Natural killer cell (primary cell): Measurements from ENCODE around the gene PCF11. TPM values are rescaled to one million over a fixed set of nuclear protein-coding genes. Genes with fewer than 3 reads are reported as not detected.

Experiments used
- ATAC-seq, 3 donors: fragments of 150-1000 bp in 2 of 3; fragments of 200-7000 bp in 1 of 3; cut with Tn5 transposase; 1 replicate in 1 of 3; 2 replicates in 2 of 3; pipeline ENCODE4 v1.10.0; 2021; ENCODE audit warnings: mild to moderate bottlenecking in 2 of 3, moderate library complexity in 2 of 3
- DNase-seq, 2 donors: peaks; one replicate each; pipeline versions ENCODE4 v3.0.0 to v3.0.0-alpha.2; 2013 to 2021; ENCODE audit warnings: mixed read lengths in 1 of 2
- H3K27ac ChIP-seq: one replicate; pipeline ENCODE4 v1.5.1; 2013; ENCODE audit warnings: mild to moderate bottlenecking, low read length
- H3K27me3 ChIP-seq: one replicate; pipeline ENCODE4 v1.6.1; 2013; ENCODE audit warnings: low read length; ENCODE audit not compliant: control insufficient read depth, insufficient read depth
- H3K36me3 ChIP-seq: one replicate; pipeline ENCODE4 v1.6.1; 2013; ENCODE audit warnings: low read length; ENCODE audit not compliant: control insufficient read depth, insufficient read depth
- H3K4me1 ChIP-seq: one replicate; pipeline ENCODE4 v1.6.1; 2013; ENCODE audit warnings: low read length; ENCODE audit not compliant: control insufficient read depth, insufficient read depth
- H3K4me3 ChIP-seq: one replicate; pipeline ENCODE4 v1.5.1; 2013; ENCODE audit warnings: low read length
- H3K9me3 ChIP-seq: one replicate; pipeline ENCODE4 v1.6.1; 2013; ENCODE audit warnings: low read length; ENCODE audit not compliant: control insufficient read depth, insufficient read depth
- H3K27ac Mint-ChIP-seq, 2 donors: one replicate each; pipeline ENCODE4 v1.8.0; 2022; ENCODE audit warnings: mild to moderate bottlenecking in 2 of 2, mixed read lengths in 2 of 2, moderate library complexity in 1 of 2
- H3K27me3 Mint-ChIP-seq, 2 donors: one replicate each; pipeline ENCODE4 v1.8.0; 2022; ENCODE audit warnings: low read depth in 2 of 2, mixed read lengths in 2 of 2
- H3K36me3 Mint-ChIP-seq: one replicate; pipeline ENCODE4 v1.8.0; 2022; ENCODE audit warnings: mixed read lengths
- H3K4me1 Mint-ChIP-seq, 2 donors: one replicate each; pipeline ENCODE4 v1.8.0; 2022; ENCODE audit warnings: mixed read lengths in 2 of 2
- H3K4me3 Mint-ChIP-seq: one replicate; pipeline ENCODE4 v1.8.0; 2022; ENCODE audit warnings: mild to moderate bottlenecking, moderate library complexity, mixed read lengths
- H3K9me3 Mint-ChIP-seq, 2 donors: one replicate each; pipeline ENCODE4 v1.8.0; 2022; ENCODE audit warnings: mixed read lengths in 2 of 2
- CTCF ChIP-seq: fragments of 200-600 bp; IDR thresholded peaks from one replicate; pipeline ENCODE4 v1.8.0; 2022; ENCODE audit warnings: antibody characterized with exemption
- WGBS: methylation state at CpG from one replicate; pipeline ENCODE4 v1.1.7; 2013; ENCODE audit warnings: missing lambda C conversion rate; ENCODE audit not compliant: insufficient coverage; 5-methylcytosine and 5-hydroxymethylcytosine counted together
- intact Hi-C: fragments of 100-400 bp; cut with micrococcal nuclease; formaldehyde crosslinking; loops from one replicate; pipeline ENCODE4 v1.14.2; 2022
- total RNA-seq, 4 donors: library from RNA; stranded (reverse); fragments of 120-200 nt in 1 of 4; gene quantifications; one replicate each; pipeline versions ENCODE4 v1.2.3 to v1.2.4, GENCODE V29; 2013 to 2022

Gene PCF11
- total RNA-seq, 3 donors from 2014 or later (not counting 1 experiment from before 2014, with no cell fraction given) = 161 to 190 (median 161) TPM

DNA sequence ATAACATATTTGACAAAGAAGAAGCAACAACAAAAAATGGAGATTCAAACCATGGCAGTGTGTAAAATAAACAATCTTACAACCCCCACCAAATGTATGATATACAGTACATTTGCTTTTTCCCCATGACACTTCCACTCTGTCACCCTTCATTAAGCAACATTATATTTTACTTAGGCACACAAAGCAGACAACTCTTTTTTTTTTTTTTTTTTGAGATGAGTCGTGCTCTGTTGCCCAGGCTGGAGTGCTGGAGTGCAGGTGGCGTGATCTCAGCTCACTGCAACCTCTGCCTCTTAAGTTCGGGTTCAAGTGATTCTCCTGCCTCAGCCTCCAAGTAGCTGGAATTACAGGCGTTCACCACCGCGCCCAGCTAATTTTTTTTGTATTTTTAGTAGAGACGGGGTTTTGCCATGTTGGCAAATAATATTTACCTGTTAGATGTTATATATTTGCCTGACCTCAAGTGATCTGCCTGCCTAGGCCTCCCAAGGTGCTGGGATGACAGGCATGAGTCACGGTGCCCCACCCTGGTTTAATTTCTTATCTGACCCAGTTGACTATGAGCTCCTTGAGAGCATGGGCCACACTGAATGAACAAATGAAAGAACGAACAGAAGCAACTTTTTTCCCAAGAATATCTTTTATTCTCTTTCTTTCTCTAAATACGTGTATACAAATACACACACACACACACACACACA is 5.5 kb upstream of the PCF11 start:
- Histone ChIP-seq H3K27me3 (no peaks in the 10 kb centered on the region), H3K36me3 (no peaks in the 10 kb centered on the region), H3K4me1 (peaks cover 6% of the 10 kb centered on the region), H3K9me3 (no peaks in the 10 kb centered on the region), H3K4me3 (no peak overlapping the region), H3K27ac (no peak overlapping the region)
- H3K9me3 Mint-ChIP-seq = no peaks in the 10 kb centered on the region
- intact Hi-C loops = no loop called here
- peaks cover 5 to 15% of the 10 kb centered on the region in 2 donors for H3K27me3 Mint-ChIP-seq
- TF ChIP-seq CTCF = no peak
- no peak overlapping the region for H3K27ac Mint-ChIP-seq
- ATAC-seq = no peak
- H3K36me3 Mint-ChIP-seq = no peaks in the 10 kb centered on the region
- H3K4me1 Mint-ChIP-seq = peaks cover 0 to 4% of the 10 kb centered on the region in 2 donors
- no peak for DNase-seq
- 91% methylated on average over 9 of the region's 10 CpGs for WGBS
- H3K4me3 Mint-ChIP-seq = no peak overlapping the region

GRCh38 chr11:83152264-83152663 is 4.7 kb upstream of the PCF11 start:
- 100% methylated on average over 2 of the region's 2 CpGs for WGBS
- no peak overlapping the region for H3K4me3 ChIP-seq
- no peak for TF ChIP-seq CTCF
- Mint-ChIP-seq H3K4me3 (no peak overlapping the region), H3K36me3 (no peaks in the 10 kb centered on the region), H3K4me1 (peaks cover 0 to 8% of the 10 kb centered on the region in 2 donors), H3K27me3 (peaks cover 5 to 15% of the 10 kb centered on the region in 2 donors), H3K27ac (no peak overlapping the region), H3K9me3 (no peaks in the 10 kb centered on the region)
- intact Hi-C loops = no loop called here
- DNase-seq = no peak
- H3K27ac ChIP-seq = no peak overlapping the region
- peaks cover 6% of the 10 kb centered on the region for H3K4me1 ChIP-seq
- H3K27me3 ChIP-seq = no peaks in the 10 kb centered on the region
- ATAC-seq = no peak
- H3K36me3 ChIP-seq = no peaks in the 10 kb centered on the region
- no peaks in the 10 kb centered on the region for H3K9me3 ChIP-seq

DNA sequence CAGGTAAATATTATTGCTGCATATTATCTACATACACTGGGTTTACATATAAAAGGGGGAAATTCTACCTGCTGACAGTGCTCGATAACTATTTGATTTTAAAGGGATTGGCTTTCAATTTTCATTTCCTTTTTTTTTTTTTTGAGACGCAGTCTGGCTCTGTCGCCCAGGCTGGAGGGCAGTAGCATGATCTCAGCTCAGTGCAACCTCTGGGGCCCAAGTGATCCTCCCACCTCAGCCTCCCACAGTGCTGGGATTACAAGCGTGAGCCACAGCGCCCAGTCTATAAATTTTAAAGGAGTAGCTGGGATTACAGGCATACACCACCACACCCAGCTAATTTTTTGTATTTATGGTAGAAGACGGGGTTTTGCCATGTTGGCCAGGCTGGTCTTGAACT is 3.2 kb upstream of the PCF11 start:
- TF ChIP-seq CTCF = no peak
- peaks cover 7 to 8% of the 10 kb centered on the region in 2 donors for H3K4me1 Mint-ChIP-seq
- no peak overlapping the region for H3K27ac Mint-ChIP-seq
- no peak for ATAC-seq
- intact Hi-C loops = no loop called here
- peaks cover 6% of the 10 kb centered on the region for H3K4me1 ChIP-seq
- H3K9me3 Mint-ChIP-seq = no peaks in the 10 kb centered on the region
- H3K27me3 ChIP-seq = no peaks in the 10 kb centered on the region
- no peaks in the 10 kb centered on the region for H3K9me3 ChIP-seq
- H3K4me3 ChIP-seq = no peak overlapping the region
- H3K27me3 Mint-ChIP-seq = peaks cover 0 to under 1% of the 10 kb centered on the region in 2 donors
- H3K4me3 Mint-ChIP-seq = no peak overlapping the region
- H3K36me3 ChIP-seq = no peaks in the 10 kb centered on the region
- no peak overlapping the region for H3K27ac ChIP-seq
- 96% methylated on average over 3 of the region's 6 CpGs for WGBS
- DNase-seq = no peak
- no peaks in the 10 kb centered on the region for H3K36me3 Mint-ChIP-seq
